Osteoblast (primary cell): ENCODE measurements around the gene EYS. TPM values are rescaled to one million over a fixed set of nuclear protein-coding genes. Genes with fewer than 3 reads are reported as not detected.

Experiments used
- DNase-seq: peaks from one replicate; pipeline ENCODE4 v3.0.0; 2011; ENCODE audit warnings: low spot score, mixed read lengths; ENCODE audit not compliant: insufficient read length; ENCODE audit errors: missing footprints
- H2AFZ ChIP-seq: 2 replicates; pipeline ENCODE4 v1.6.0; 2011; ENCODE audit warnings: mild to moderate bottlenecking, low read length
- H3K27ac ChIP-seq: 2 replicates; pipeline ENCODE4 v1.5.1; 2011; ENCODE audit warnings: mild to moderate bottlenecking, low read depth, low read length, moderate library complexity
- H3K27me3 ChIP-seq: 2 replicates; pipeline ENCODE4 v1.6.0; 2012; ENCODE audit warnings: mild to moderate bottlenecking, control low read depth, inconsistent platforms, low read length, moderate library complexity; ENCODE audit not compliant: insufficient read depth
- H3K36me3 ChIP-seq: 2 replicates; pipeline ENCODE4 v1.5.1; 2011; ENCODE audit warnings: mild to moderate bottlenecking, low read length, control low read depth, moderate library complexity; ENCODE audit not compliant: insufficient read depth
- H3K4me1 ChIP-seq: 2 replicates; pipeline ENCODE4 v1.5.1; 2011; ENCODE audit warnings: mild to moderate bottlenecking, low read length, control low read depth, moderate library complexity; ENCODE audit not compliant: insufficient read depth
- H3K4me2 ChIP-seq: 2 replicates; pipeline ENCODE4 v1.6.0; 2011; ENCODE audit warnings: mild to moderate bottlenecking, low read length; ENCODE audit not compliant: insufficient read depth
- H3K4me3 ChIP-seq: fragments of 200-600 bp; sonication (generic); 3 replicates; pipeline ENCODE4 v1.5.1; 2012; ENCODE audit warnings: mild to moderate bottlenecking, low read length, inconsistent platforms; ENCODE audit not compliant: insufficient read depth
- H3K79me2 ChIP-seq: 2 replicates; pipeline ENCODE4 v1.6.0; 2012; ENCODE audit warnings: mild to moderate bottlenecking, low read length, control low read depth, inconsistent platforms; ENCODE audit not compliant: insufficient read depth
- H3K9me3 ChIP-seq: 2 replicates; pipeline ENCODE4 v1.5.1; 2011; ENCODE audit warnings: low read depth, low read length, control low read depth
- H4K20me1 ChIP-seq: 2 replicates; pipeline ENCODE4 v1.6.0; 2012; ENCODE audit warnings: mild to moderate bottlenecking, low read length, control low read depth; ENCODE audit not compliant: insufficient read depth
- total RNA-seq: library from RNA; depleted of rRNA; stranded (reverse); fragments of >200 nt; gene quantifications from 2 replicates; pipeline ENCODE4 v1.2.3, GENCODE V29; 2012
- TF ChIP-seq, protein P1 (sequence below): IDR thresholded peaks from 2 replicates; pipeline ENCODE4 v1.5.1; 2011; ENCODE audit warnings: mild to moderate bottlenecking, low read depth, low read length, moderate library complexity; ENCODE audit errors: extremely low read depth

EYS gene
- total RNA-seq, 1 donor = under 0.01 TPM

GRCh38 chr6:64502801-64503200, 1204.2 kb downstream of the EYS start:
- TF ChIP-seq, protein P1, sequence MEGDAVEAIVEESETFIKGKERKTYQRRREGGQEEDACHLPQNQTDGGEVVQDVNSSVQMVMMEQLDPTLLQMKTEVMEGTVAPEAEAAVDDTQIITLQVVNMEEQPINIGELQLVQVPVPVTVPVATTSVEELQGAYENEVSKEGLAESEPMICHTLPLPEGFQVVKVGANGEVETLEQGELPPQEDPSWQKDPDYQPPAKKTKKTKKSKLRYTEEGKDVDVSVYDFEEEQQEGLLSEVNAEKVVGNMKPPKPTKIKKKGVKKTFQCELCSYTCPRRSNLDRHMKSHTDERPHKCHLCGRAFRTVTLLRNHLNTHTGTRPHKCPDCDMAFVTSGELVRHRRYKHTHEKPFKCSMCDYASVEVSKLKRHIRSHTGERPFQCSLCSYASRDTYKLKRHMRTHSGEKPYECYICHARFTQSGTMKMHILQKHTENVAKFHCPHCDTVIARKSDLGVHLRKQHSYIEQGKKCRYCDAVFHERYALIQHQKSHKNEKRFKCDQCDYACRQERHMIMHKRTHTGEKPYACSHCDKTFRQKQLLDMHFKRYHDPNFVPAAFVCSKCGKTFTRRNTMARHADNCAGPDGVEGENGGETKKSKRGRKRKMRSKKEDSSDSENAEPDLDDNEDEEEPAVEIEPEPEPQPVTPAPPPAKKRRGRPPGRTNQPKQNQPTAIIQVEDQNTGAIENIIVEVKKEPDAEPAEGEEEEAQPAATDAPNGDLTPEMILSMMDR = no peak
- Histone ChIP-seq H3K4me3 (no peak overlapping the region), H3K9me3 (no peaks in the 10 kb centered on the region), H2AFZ (no peak overlapping the region), H3K4me2 (no peak overlapping the region), H3K79me2 (no peaks in the 10 kb centered on the region), H4K20me1 (no peaks in the 10 kb centered on the region), H3K27me3 (no peaks in the 10 kb centered on the region), H3K4me1 (no peaks in the 10 kb centered on the region), H3K36me3 (no peaks in the 10 kb centered on the region), H3K27ac (no peak overlapping the region)
- no peak for DNase-seq

- no peaks in the 10 kb centered on the region for H4K20me1 ChIP-seq
- H3K36me3 ChIP-seq = no peaks in the 10 kb centered on the region
- peaks cover 2% of the 10 kb centered on the region for H3K9me3 ChIP-seq
- no peak overlapping the region for H3K4me3 ChIP-seq
- DNase-seq = no peak
- H3K4me1 ChIP-seq = no peaks in the 10 kb centered on the region
- no peak overlapping the region for H3K4me2 ChIP-seq
- no peak overlapping the region for H3K27ac ChIP-seq
- no peak overlapping the region for H2AFZ ChIP-seq
- H3K79me2 ChIP-seq = no peaks in the 10 kb centered on the region
- TF ChIP-seq, protein P1 = no peak
- H3K27me3 ChIP-seq = no peaks in the 10 kb centered on the region
These were observed 1209.4 kb downstream of the EYS start for GRCh38 chr6:64497634-64498033.

GRCh38 chr6:64489763-64490162, 1217.3 kb downstream of the EYS start:
- TF ChIP-seq, protein P1 = no peak
- Histone ChIP-seq H4K20me1 (no peaks in the 10 kb centered on the region), H3K4me1 (no peaks in the 10 kb centered on the region), H2AFZ (no peak overlapping the region), H3K79me2 (no peaks in the 10 kb centered on the region), H3K27ac (no peak overlapping the region), H3K27me3 (no peaks in the 10 kb centered on the region), H3K36me3 (no peaks in the 10 kb centered on the region), H3K4me2 (no peak overlapping the region), H3K4me3 (no peak overlapping the region), H3K9me3 (peaks cover 2% of the 10 kb centered on the region)
- DNase-seq = no peak

- no peak overlapping the region for H3K4me3 ChIP-seq
- H3K4me2 ChIP-seq = no peak overlapping the region
- H3K36me3 ChIP-seq = no peaks in the 10 kb centered on the region
- no peak overlapping the region for H2AFZ ChIP-seq
- H4K20me1 ChIP-seq = no peaks in the 10 kb centered on the region
- H3K27me3 ChIP-seq = no peaks in the 10 kb centered on the region
- no peaks in the 10 kb centered on the region for H3K79me2 ChIP-seq
- no peaks in the 10 kb centered on the region for H3K9me3 ChIP-seq
- H3K27ac ChIP-seq = no peak overlapping the region
- no peaks in the 10 kb centered on the region for H3K4me1 ChIP-seq
- DNase-seq = no peak
- TF ChIP-seq, protein P1 = no peak
These were observed 1220.3 kb downstream of the EYS start for GRCh38 chr6:64486578-64487351.
